Skeletal muscle satellite cell (primary cell): ENCODE results near the gene PPP1R16B.
"Not testable (repeated sequence)": the region's sequence is repeated elsewhere in the genome, so short reads cannot be mapped to it uniquely, and the experiment has no call there.

Experiments
- H3K27me3 ChIP-seq: 2 replicates; pipeline ENCODE4 v1.7.0; 2013; ENCODE audit warnings: low read length; ENCODE audit not compliant: control insufficient read depth, insufficient read depth
- H3K36me3 ChIP-seq: 2 replicates; pipeline ENCODE4 v1.7.0; 2013; ENCODE audit warnings: mild to moderate bottlenecking, control low read depth, low read length; ENCODE audit not compliant: insufficient read depth
- H3K4me1 ChIP-seq: 2 replicates; pipeline ENCODE4 v1.7.0; 2013; ENCODE audit warnings: low read length; ENCODE audit not compliant: control insufficient read depth, insufficient read depth
- H3K4me2 ChIP-seq: 2 replicates; pipeline ENCODE4 v1.7.0; 2013; ENCODE audit warnings: mild to moderate bottlenecking, low read length
- H3K4me3 ChIP-seq: 2 replicates; pipeline ENCODE4 v1.7.0; 2013; ENCODE audit warnings: low read length
- H3K9ac ChIP-seq: 2 replicates; pipeline ENCODE4 v1.7.0; 2013; ENCODE audit warnings: mild to moderate bottlenecking, low read depth, low read length, moderate library complexity
- H3K9me3 ChIP-seq: replicated peaks from 2 replicates; pipeline ENCODE4 v1.7.0; 2013; ENCODE audit warnings: mild to moderate bottlenecking, control low read depth, low read length

The PPP1R16B gene

DNA sequence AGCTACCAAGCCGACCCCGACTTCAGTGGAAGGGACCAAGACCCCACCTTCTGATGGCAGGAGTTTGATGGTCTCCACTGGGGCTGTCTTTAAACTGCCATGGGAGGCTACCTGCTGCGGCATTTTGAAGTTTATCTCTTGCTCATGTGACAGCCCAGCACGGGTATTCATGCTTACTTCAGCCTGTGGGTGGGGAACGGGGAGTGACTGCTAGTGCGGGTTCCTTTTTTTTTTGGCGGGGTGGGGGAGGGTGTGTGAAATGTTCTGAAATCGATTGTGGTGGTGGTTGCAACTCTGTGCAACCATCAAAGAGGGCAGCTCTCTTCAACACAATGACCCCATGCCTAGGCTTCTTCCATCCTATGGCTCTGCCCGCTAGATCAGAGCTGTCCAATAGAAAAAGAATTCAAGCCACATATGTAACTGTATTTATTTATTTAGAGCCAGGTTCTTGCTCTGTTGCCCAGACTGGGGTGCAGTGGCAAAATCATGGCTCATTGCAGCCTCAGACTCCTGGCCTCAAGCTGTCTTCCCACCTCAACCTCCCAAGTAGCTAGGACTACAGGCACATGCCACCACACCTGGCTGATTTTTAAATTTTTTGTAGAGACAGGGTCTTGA, 53.7 kb downstream of the PPP1R16B start:
- Histone ChIP-seq H3K36me3 (no peaks in the 10 kb centered on the region), H3K4me2 (no peak overlapping the region), H3K9ac (no peak overlapping the region), H3K4me3 (no peak overlapping the region), H3K27me3 (peaks cover 24% of the 10 kb centered on the region), H3K4me1 (no peaks in the 10 kb centered on the region), H3K9me3 (no peaks in the 10 kb centered on the region)

DNA sequence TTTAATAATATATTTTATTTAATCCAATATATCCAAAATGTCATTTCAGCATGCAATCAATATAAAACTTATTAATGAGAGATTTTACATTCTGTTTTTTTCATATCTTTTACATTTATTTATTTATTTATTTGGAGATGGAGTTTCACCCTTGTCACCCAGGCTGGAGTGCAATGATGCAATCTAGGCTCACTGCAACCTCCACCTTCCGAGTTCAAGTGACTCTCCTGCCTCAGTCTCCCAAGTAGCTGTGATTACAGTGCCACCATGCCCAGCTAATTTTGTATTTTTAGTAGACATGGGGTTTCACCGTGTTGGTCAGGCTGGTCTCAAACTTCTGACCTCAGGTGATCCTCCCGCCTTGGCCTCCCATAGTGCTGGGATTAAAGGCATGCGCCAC, 54.4 kb downstream of the PPP1R16B start:
- H3K9ac ChIP-seq, H3K4me1 ChIP-seq, H3K9me3 ChIP-seq: not testable (repeated sequence)

DNA sequence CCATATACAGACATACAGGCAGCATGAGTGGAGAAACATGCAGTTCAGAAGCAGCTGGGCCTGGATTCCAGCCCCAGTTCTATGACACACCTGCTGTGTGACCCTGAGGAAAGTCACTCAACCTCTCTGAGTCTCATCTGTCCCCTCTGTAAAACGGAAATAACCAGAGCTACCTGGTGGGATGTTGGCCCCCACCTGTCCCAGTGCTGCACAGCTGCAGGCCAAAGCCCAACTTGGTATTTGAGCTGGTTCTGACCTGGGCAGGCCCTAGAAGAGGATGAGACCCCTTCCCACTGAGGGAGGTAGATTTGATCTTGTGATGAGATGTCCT, 55.5 kb downstream of the PPP1R16B start:
- no peaks in the 10 kb centered on the region for H3K4me1 ChIP-seq
- H3K4me2 ChIP-seq = no peak overlapping the region
- H3K9me3 ChIP-seq = no peaks in the 10 kb centered on the region
- peaks cover 32% of the 10 kb centered on the region for H3K27me3 ChIP-seq
- no peaks in the 10 kb centered on the region for H3K36me3 ChIP-seq
- H3K9ac ChIP-seq = no peak overlapping the region
- H3K4me3 ChIP-seq = no peak overlapping the region

More for the DNA sequence above, 54.4 kb downstream of the PPP1R16B start:
- not testable (repeated sequence) for H3K4me3 ChIP-seq, H3K4me2 ChIP-seq, H3K36me3 ChIP-seq
- peaks cover 29% of the 10 kb centered on the region for H3K27me3 ChIP-seq

GRCh38 chr20:38862226-38862625, 56.7 kb downstream of the PPP1R16B start:
- Histone ChIP-seq H3K4me1 (no peaks in the 10 kb centered on the region), H3K9me3 (no peaks in the 10 kb centered on the region), H3K4me3 (no peak overlapping the region), H3K4me2 (no peak overlapping the region), H3K9ac (no peak overlapping the region), H3K36me3 (no peaks in the 10 kb centered on the region), H3K27me3 (peaks cover 25% of the 10 kb centered on the region)

DNA sequence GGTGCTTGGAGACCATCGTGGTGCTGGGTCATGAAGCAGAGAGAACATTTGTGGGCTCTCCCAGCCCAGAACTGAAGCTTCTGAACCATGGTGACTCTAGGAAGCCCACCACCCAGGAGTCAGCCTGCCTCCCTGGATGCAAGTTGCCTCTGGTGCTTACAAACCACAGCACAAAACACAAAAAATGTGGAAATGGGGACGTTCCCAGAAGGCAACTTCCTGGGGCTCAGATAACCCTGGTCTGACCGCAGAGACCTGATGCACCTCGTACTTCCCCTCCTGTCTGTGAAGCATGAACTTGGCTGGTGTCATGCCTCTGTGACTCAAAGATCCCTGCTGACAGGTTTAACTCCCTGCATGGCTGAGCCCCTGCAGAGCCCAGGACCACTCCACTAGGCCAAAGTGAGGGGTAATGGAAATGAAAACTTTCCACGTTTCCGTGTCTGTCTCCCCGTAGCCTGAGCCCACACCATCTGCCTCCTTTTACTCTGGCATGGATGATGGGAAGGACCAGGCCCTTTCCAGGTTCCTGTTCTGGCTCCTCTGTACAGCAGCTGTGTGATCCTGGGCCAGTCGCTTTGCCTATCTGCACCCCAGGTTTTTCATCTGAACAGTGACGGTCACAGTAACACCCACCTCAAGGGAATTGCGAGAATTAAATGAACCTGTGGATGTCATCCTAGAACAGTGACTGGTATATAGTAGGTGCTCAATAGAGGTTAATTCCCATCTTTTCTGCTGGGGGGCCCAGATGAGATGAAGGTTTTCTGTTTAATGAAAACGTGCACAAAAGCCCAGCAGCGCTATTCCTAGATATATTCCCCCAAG, 57.7 kb downstream of the PPP1R16B start:
- H3K4me2 ChIP-seq = no peak overlapping the region
- peaks cover 25% of the 10 kb centered on the region for H3K27me3 ChIP-seq
- H3K4me3 ChIP-seq = no peak overlapping the region
- H3K9ac ChIP-seq = no peak overlapping the region
- no peaks in the 10 kb centered on the region for H3K9me3 ChIP-seq
- H3K36me3 ChIP-seq = no peaks in the 10 kb centered on the region
- H3K4me1 ChIP-seq = no peaks in the 10 kb centered on the region

DNA sequence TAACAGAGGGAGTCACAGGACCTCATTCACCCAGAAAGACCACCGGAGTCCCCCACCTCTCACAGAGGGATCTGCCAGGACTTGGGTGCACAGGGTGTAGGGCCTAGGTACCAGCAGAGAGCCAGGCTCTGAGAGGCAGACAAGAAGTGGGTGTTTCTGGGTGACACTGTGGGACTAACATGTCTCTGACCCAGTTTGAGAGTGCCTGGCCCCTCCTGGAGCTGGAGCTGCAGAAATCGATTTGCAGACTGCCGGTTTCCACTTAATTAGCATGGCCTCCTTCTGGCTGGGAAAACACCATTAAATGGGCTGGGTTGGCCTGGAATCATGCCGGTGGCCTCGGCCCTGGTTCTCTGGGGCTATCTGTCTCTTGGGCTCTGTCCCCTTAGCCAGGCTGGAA, 59.2 kb downstream of the PPP1R16B start:
- Histone ChIP-seq H3K27me3 (peaks cover 25% of the 10 kb centered on the region), H3K9ac (no peak overlapping the region), H3K4me3 (no peak overlapping the region), H3K36me3 (no peaks in the 10 kb centered on the region), H3K9me3 (no peaks in the 10 kb centered on the region), H3K4me2 (no peak overlapping the region), H3K4me1 (no peaks in the 10 kb centered on the region)

GRCh38 chr20:38866265-38867061, 61.0 kb downstream of the PPP1R16B start:
- Histone ChIP-seq H3K4me3 (no peak overlapping the region), H3K36me3 (no peaks in the 10 kb centered on the region), H3K9ac (no peak overlapping the region), H3K4me2 (no peak overlapping the region), H3K4me1 (no peaks in the 10 kb centered on the region), H3K9me3 (no peaks in the 10 kb centered on the region), H3K27me3 (peaks cover 33% of the 10 kb centered on the region)

DNA sequence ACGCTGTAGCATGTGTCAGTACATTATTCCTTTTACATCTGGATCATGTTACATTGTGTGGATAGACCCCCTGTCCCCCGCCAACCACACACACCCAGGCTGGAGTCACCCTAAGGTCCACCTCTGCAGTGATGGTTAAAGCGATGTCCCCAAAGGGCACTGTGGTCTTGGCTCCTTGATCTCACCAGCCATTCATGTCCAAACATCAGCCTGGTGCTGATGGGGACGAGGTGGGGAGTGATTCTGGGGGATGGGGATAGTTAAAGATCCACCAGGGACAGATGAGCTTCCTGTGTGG, 61.5 kb downstream of the PPP1R16B start:
- Histone ChIP-seq H3K27me3 (peaks cover 37% of the 10 kb centered on the region), H3K4me2 (no peak overlapping the region), H3K9ac (no peak overlapping the region), H3K4me3 (no peak overlapping the region), H3K36me3 (no peaks in the 10 kb centered on the region), H3K4me1 (no peaks in the 10 kb centered on the region), H3K9me3 (no peaks in the 10 kb centered on the region)

DNA sequence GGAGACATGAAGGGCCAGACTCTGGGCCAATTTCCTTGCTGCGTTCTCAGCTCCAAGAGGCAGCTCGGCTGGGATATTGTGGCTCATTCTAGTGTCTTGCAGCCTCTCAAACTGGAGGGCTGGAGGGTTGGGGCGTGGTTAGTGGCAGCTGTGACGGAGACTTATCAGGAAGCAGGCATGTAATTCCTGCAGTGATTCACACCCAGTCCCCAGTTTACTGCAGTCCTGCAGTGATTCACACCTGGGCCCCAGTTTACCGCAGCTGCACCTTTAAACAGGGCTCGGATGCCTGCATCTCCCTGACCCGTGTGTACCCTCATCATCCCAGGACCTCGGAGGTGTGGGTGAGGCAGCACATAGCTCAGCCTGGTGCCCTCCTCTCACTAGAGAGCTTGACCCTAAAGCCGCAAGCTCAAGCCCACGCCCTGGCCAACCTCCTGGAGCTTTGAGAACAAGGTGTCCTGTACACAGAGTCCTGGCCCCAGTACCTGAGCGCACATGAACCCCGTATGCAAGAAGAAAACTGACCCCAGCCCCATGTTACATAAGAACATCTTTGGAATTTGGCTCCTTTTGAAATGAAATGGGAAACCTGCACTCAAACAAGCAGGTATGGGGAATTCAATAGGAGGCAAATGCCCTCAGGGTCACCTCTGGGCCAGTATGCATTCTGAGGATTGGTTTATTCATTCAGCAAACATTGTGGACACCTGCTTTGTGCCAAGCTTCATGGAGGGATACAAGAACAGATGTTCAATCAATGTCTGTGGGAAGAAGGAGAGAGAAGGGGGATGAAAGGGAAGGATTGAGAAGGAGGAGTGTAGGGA, 65.4 kb downstream of the PPP1R16B start:
- no peak overlapping the region for H3K4me3 ChIP-seq
- H3K27me3 ChIP-seq = peaks cover 49% of the 10 kb centered on the region
- no peaks in the 10 kb centered on the region for H3K9me3 ChIP-seq
- H3K4me2 ChIP-seq = no peak overlapping the region
- no peak overlapping the region for H3K9ac ChIP-seq
- H3K4me1 ChIP-seq = no peaks in the 10 kb centered on the region
- no peaks in the 10 kb centered on the region for H3K36me3 ChIP-seq

DNA sequence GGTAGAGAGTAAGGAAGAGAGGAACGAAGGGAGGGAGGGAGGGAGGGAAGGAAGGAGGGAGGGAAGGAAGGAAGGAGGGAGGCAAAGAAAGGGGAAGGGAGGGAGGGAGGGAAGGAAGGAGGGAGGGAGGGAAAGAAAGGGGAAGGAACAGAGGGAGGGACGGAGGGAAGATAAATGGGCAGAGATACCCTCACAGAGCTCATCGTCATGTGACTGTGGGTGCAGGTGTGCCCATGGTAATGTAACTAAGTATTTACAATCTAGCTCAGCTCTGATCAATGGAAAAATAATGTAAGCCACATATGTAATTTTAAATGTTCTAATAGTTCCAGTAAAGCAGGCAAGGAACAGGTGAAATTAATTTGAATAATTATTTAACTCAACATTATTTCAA, 66.1 kb downstream of the PPP1R16B start:
- H3K9me3 ChIP-seq = no peaks in the 10 kb centered on the region
- H3K4me1 ChIP-seq = no peaks in the 10 kb centered on the region
- H3K4me2 ChIP-seq = no peak overlapping the region

DNA sequence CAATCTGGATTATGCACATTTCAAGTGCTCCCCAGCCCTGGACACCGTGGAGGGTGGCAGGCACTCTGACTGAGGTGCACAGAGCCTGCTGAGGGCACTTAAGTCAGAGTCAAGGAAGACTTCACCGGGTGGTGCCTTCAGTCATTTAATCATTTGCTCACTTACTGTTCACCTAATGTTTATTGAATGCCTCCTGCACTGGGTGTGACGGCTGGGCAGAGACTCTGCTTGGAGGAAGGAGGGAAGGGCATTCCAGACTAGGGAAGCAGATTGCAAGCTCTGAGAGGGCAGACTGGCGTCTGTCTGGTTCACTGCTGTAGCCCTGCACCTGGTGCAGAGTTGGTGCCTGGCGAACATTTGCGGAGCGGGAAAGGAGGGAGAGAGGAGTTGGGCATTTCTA, 66.5 kb downstream of the PPP1R16B start:
- Histone ChIP-seq H3K27me3 (peaks cover 49% of the 10 kb centered on the region), H3K36me3 (no peaks in the 10 kb centered on the region), H3K4me3 (no peak overlapping the region), H3K4me1 (no peaks in the 10 kb centered on the region), H3K4me2 (no peak overlapping the region), H3K9me3 (no peaks in the 10 kb centered on the region), H3K9ac (no peak overlapping the region)

More for the DNA sequence above, 66.1 kb downstream of the PPP1R16B start:
- Histone ChIP-seq H3K27me3 (peaks cover 49% of the 10 kb centered on the region), H3K9ac (no peak overlapping the region), H3K36me3 (no peaks in the 10 kb centered on the region), H3K4me3 (no peak overlapping the region)
